NCI-H82 treated with DMSO at 0.1 percent for 48 hours (cell line): ENCODE results near the gene REEP5.
"Not testable (repeated sequence)": the region's sequence is repeated elsewhere in the genome, so short reads cannot be mapped to it uniquely, and the experiment has no call there.

Source experiments
- DNase-seq: peaks from one replicate; lab custom pipeline; 2025; ENCODE audit not compliant: unreplicated experiment; lab: John Stamatoyannopoulos, UW

Gene REEP5

GRCh38 chr5:112892776-112893175, 29.3 kb downstream of the REEP5 start:
- DNase-seq = no peak

DNA sequence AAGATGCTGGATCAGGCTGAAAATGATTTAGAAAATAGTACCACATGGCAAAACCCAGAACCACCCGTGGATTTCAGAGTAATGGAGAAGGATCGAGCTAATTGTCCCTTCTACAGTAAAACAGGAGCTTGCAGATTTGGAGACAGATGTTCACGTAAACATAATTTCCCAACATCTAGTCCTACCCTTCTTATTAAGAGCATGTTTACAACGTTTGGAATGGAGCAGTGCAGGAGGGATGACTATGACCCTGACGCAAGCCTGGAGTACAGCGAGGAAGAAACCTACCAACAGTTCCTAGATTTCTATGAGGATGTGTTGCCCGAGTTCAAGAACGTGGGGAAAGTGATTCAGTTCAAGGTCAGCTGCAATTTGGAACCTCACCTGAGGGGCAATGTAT, 30.0 kb downstream of the REEP5 start:
- not testable (repeated sequence) for DNase-seq

GRCh38 chr5:112886975-112887374, 35.1 kb downstream of the REEP5 start:
- DNase-seq = no peak

DNA sequence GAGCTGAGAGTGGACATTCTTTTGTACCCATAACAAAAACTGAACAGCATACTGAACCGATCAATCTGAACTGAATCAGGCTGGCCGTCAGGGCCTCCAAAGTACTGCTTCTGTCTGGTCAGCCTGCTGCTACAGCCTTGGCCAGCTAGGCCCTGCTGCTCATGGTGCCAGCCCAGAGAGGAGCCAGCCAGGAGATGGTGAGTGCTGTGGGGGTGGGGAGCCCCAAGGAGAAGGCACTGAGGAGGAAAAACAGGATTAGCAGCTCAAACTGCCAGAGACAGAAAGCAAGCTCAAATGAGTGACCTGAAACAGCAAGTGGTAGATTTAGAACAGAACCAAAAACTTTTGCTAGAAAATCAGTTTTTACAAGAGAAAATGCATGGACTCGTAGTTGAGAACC, 37.0 kb downstream of the REEP5 start:
- no peak for DNase-seq

DNA sequence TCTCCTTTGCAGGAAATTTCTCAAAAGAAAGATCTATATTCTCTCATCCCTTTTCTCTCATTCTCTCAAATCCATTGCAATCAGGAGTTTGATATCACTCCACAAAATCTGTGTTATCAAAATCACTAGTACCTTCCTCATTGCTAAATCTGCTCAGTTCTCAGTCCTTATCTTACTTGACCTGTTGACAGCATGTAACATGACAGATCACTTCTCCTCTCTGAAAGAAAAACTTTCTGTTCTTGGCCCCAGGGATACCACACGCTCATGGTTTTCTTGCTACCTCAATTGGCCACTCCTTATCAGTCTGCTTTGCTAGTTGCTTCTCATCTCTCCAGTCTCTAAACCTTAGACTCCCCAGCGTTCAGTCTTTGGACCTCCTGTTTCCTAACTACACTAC, 38.8 kb downstream of the REEP5 start:
- no peak for DNase-seq

DNA sequence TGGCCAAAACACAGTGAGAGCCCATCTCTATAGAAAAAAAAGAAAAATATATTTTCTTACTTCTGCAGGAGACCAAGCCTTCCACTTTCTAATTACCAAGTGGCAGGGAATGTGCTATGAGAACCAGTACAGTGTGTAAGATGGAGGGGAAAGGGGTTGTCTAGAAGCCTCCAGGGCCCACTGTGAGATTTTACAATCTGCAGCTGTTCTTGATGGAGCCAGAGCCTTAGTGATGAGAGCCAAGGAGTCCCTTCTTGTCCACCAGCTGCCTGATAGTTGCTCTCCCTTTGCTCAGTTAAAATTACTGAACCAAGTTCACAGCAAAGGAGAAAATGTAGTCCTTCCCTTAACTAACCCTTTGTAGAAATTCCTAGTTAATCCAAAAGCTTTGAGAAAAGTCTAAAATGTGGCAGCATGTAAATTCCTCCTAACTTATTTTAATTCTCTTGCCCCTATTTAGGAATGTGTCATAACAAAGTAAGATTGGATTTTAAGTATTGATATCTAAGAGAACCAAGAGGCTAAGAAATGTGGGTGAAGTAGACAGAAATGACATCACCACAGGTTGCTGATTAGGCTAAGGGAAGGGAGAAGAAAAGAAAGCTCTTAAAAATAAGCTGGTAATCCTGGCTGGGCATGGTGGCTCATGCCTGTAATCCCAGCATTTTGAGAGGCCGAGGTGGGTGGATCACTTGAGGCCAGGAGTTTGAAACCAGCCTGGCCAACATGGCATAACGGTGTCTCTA, 41.6 kb downstream of the REEP5 start:
- DNase-seq = no peak

DNA sequence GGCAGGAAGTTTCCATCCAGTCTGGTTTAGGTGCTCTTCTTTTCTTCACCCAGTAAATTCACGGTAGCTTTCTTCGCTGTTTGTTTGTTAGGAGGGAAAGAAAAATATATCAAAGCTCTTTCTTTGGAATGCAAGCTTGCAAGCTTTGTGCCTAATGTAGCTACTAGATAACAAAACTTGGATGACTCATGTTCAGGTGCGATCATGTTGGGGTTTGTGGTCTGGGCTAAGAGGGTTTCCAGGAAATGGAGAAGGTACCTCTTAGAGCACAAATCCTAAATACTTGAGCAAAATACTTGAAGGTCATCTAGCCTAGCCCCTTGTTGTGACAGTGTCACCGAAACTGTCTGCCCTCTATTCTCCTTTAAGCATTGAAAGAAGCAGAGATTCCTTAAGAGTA, 43.3 kb downstream of the REEP5 start:
- no peak for DNase-seq

DNA sequence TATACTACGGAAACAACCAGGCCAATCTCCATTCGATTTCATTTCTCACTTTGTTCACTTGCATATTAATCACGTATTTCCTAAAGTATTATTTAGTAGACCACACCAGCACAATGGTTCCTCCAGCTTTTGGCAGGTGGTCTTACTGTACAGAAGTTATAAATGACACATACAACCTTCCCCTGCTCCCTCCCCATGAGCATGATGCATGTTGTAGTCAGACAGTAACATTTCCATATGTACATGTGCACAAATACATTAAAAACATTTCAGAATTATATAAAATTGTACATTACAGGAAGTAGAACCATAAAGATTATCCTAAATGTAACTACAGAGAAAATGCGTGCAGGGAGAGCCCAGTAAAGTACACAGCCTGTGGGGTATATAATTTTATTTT, 43.9 kb downstream of the REEP5 start:
- no peak for DNase-seq

- DNase-seq = no peak
These were observed 45.7 kb downstream of the REEP5 start for GRCh38 chr5:112876362-112876761.

- no peak for DNase-seq
These were observed 51.1 kb downstream of the REEP5 start for GRCh38 chr5:112870966-112871365.

- DNase-seq = no peak
These were observed 52.1 kb downstream of the REEP5 start for GRCh38 chr5:112869948-112870347.

DNA sequence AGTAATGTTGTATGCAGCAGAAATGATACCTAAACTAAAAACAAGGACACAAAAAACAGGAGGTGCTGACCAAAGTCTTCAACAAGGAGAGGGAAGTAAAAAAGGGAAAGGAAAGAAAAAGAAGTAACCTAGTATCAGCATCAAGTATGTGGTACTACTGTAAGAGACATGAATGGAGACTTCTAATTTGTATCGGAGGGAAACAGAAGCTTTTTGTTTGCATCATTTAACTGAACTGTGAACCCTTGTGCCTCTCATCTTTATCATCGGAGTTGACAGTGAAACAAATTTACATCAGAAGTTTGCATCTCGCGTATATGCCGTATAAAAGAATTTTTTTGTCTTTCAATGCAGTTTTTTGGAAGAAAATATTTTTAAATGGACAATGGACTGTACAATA, 54.6 kb downstream of the REEP5 start:
- no peak for DNase-seq

DNA sequence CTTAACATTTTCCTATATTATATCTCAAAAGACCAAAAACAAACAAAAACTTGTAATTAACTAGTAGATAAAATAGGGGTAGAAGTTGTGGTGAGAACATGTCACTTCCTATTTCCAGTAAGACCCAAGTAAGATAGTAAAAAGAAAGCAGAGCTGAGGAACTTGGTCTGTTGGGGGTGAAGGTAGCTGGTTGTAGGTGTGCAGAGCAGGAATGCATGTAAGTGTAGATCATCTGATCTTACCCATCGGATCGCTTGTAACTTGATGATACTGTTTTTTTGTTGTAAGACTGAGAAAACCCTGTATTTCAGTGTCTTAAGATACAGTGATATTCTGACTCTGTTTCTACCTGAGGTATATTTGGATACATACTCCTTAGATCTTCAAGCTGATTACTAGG, 55.3 kb downstream of the REEP5 start:
- DNase-seq = no peak

- no peak for DNase-seq
These were observed 56.9 kb downstream of the REEP5 start for GRCh38 chr5:112865128-112865527.

DNA sequence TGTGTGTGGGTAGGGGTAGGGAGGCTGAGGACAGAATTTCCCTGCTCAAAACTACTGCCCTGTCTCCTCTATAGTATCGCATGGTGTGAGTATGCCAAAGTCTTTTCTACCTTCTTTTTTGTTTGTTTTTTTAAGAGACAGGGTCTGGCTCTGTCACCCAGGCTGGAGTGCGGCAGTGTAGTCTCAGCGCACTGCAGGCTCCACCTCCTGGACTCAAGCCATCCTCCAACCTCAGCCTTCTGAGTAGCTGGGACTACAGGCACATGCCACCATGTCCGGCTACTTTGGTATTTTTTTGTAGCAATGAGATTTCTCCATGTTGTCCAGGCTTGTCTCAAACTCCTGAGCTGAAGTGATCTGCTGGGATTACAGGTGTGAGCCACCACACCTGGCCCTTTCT, 58.5 kb downstream of the REEP5 start:
- no peak for DNase-seq

DNA sequence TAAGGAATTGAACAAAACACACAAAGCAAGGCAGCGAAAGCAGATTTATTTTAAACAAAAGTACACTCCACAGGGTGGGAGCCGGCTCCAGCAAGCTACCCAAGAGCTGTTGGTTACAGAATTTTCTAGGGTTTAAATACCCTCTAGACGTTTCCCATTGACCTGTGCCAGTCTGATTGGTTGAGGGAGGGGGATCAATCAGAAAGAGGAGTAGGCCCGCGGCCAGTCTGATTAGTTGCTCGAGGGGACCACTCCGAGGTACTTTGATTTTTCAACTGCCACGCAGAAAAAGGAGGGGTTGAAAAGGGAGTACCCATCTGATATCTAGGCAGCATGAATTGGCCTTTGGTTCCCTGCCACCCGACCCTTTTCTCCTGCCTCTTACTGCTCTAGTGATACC, 59.9 kb downstream of the REEP5 start:
- DNase-seq = no peak

DNA sequence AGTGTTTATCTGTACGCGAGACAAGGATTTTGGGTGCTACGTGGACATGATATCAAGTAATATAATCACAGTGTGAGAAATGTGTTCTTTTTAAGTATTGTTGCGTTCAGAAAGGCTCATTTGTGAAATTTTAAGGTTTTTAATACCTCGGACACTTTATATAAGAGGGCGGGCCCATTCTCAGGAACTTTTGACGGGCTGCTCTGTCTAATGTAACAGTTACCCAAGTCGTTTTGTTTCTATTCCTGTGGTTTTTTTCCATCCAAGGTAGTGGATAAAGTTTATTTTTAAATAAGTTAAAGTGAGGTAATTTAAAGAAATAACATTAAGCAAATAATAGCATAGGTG, 60.4 kb downstream of the REEP5 start:
- DNase-seq = no peak

DNA sequence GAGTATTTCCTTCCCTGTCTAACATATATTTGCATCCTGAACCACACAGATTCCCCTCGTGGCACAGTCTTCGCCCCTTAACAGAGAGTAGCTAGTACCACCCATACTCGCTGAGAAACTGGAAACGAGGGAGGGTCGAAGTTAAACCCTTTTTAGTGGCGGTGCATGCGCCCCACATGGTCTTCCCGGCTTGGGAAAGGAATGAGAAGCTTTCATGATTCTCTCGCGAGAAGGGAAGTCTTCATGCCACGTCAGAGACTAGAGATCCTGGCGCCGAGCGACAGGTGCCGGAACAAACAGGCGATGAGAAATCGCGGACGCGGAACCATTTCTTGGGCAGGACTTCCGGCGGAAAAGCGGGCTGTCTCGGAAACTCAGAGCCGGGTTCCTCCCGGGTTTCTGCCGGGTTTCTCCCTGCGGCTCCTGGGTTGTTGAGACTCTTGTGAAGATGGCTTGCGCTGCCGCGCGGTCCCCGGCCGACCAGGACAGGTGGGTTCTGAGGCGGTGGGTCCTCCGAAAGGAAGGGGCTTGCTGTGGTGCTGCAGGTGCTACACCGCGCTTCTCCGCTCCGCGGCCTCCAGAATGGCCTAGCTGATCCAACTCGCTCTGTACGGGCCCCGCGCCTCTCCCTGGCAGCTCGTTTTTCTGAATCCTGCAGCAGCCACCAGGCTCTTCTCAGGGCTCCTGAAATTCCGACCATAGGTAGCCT, 60.9 kb downstream of the REEP5 start, which contains the start of gene SRP19:
Gene SRP19 (plus strand): TSS at position 359 of the 709 bp plus-strand sequence. CDS start 90 bp downstream, at position 449.
- peak; percentile 86 for DNase-seq

DNA sequence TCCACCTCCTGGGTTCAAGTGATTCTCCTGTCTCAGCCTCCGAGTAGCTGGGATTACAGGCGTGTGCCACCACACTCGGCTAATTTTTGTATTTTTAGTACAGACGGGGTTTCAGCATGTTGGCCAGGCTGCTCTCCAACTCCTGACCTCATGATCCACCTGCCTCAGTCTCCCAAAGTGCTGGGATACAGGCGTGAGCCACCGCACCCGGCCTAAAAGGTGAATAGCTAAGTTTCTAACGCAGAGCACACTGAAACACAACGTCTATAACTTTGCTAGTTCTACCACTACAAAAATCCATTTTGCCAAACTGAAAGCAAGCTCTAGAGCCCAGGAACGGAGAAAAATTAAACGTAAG, 61.5 kb downstream of the REEP5 start:
- DNase-seq = not testable (repeated sequence)

DNA sequence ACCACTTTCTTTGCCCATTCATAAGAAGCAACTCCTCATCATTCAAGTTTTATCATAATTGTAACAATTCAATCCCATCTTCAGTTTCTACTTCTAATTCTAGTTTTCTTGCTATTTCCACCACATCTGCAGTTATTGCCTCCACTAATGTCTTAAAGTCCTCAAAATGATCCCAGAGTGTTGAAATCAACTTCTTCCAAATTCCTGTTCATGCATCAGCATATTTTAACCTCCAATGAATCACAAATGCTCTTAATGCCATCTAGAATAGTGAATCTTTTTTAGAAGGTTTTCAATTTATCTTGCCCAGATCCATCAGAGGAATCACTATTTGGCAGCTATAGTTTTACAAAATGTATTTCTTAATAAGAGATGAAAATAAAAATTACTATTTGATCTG, 64.2 kb downstream of the REEP5 start:
- no peak for DNase-seq

GRCh38 chr5:112854651-112855050, 67.4 kb downstream of the REEP5 start:
- DNase-seq = no peak

DNA sequence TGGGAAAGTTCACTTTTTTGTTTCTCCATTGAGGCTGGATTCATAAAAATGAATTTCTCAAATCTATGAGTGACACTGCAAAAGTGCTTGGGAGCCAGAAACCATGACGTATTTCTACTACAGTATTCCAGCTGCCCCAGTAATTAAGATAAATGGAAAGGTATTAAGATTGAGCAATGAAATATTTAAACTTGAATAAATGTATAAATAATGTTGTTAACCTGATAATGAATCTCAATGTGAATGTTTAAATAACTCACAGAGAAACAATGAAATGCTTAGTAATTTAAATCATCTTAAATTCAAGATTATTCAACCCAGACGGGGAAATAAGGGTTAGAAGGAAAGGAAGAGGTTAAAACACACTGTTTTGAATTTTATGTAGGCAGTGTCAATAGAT, 72.1 kb downstream of the REEP5 start:
- no peak for DNase-seq
